HEK293 (cell line): ENCODE data around the gene SLCO1B1.

ENCODE experiments used
- CTCF ChIP-seq: fragments of 450-650 bp; formaldehyde crosslinking; IDR thresholded peaks from 2 replicates; pipeline ENCODE4 v1.5.1; 2016; ENCODE audit warnings: missing biosample characterization, missing genetic modification characterization
- HOXD13 ChIP-seq: sonication (generic); formaldehyde crosslinking; IDR thresholded peaks from 2 replicates; pipeline ENCODE4 v1.8.0; 2022; ENCODE audit warnings: missing genetic modification reagents, borderline replicate concordance
- REST ChIP-seq: fragments of 450-650 bp; formaldehyde crosslinking; IDR thresholded peaks from 2 replicates; pipeline ENCODE4 v1.5.1; 2016; ENCODE audit warnings: missing biosample characterization, missing genetic modification characterization
- TCF7L2 ChIP-seq: IDR thresholded peaks from 2 replicates; pipeline ENCODE4 v1.6.1; 2011; ENCODE audit warnings: low read depth, mild to moderate bottlenecking, inconsistent platforms, low read length, moderate library complexity, borderline replicate concordance
- ZFP69B ChIP-seq: fragments of 450-650 bp; formaldehyde crosslinking; IDR thresholded peaks from 2 replicates; pipeline ENCODE4 v1.5.1; 2016; ENCODE audit warnings: missing biosample characterization, missing genetic modification characterization
- ZNF133 ChIP-seq: fragments of 450-650 bp; formaldehyde crosslinking; IDR thresholded peaks from 2 replicates; pipeline ENCODE4 v1.5.1; 2016; ENCODE audit warnings: missing biosample characterization, missing genetic modification characterization
- ZNF175 ChIP-seq: fragments of 450-650 bp; formaldehyde crosslinking; IDR thresholded peaks from 2 replicates; pipeline ENCODE4 v1.5.1; 2016; ENCODE audit warnings: missing biosample characterization, missing genetic modification characterization
- ZNF274 ChIP-seq, 2 experiments: fragments of 200-500 bp in 1 of 2; fragments of 450-650 bp in 1 of 2; sonication (Bioruptor generic) in 1 of 2; formaldehyde crosslinking in 1 of 2; IDR thresholded peaks; 2 replicates each; pipeline versions ENCODE4 v1.5.1 to v1.6.1; 2014 to 2016; ENCODE audit warnings: borderline replicate concordance in 1 of 2, inconsistent platforms in 1 of 2, low read length in 1 of 2, missing biosample characterization in 1 of 2, missing genetic modification characterization in 1 of 2
- ZNF280D ChIP-seq: fragments of 450-650 bp; formaldehyde crosslinking; IDR thresholded peaks from 2 replicates; pipeline ENCODE4 v1.5.1; 2016; ENCODE audit warnings: missing biosample characterization, missing genetic modification characterization
- ZNF311 ChIP-seq: fragments of 450-650 bp; formaldehyde crosslinking; IDR thresholded peaks from 2 replicates; pipeline ENCODE4 v1.5.1; 2017; ENCODE audit warnings: missing biosample characterization, missing genetic modification characterization, borderline replicate concordance
- ZNF37A ChIP-seq: fragments of 450-650 bp; IDR thresholded peaks from 2 replicates; pipeline ENCODE4 v1.5.1; 2018; ENCODE audit warnings: missing biosample characterization, missing genetic modification characterization
- ZNF391 ChIP-seq: fragments of 450-650 bp; formaldehyde crosslinking; IDR thresholded peaks from 2 replicates; pipeline ENCODE4 v1.5.1; 2016; ENCODE audit warnings: low read depth, missing biosample characterization, missing genetic modification characterization, borderline replicate concordance
- ZNF623 ChIP-seq: fragments of 450-650 bp; formaldehyde crosslinking; IDR thresholded peaks from 2 replicates; pipeline ENCODE4 v1.5.1; 2016; ENCODE audit warnings: missing biosample characterization, missing genetic modification characterization
- TF ChIP-seq, protein P1 (sequence below): fragments of 450-650 bp; formaldehyde crosslinking; conservative IDR thresholded peaks from 2 replicates; pipeline ENCODE4 v1.5.1; 2016; ENCODE audit warnings: low read depth, missing biosample characterization, missing genetic modification characterization

DNA sequence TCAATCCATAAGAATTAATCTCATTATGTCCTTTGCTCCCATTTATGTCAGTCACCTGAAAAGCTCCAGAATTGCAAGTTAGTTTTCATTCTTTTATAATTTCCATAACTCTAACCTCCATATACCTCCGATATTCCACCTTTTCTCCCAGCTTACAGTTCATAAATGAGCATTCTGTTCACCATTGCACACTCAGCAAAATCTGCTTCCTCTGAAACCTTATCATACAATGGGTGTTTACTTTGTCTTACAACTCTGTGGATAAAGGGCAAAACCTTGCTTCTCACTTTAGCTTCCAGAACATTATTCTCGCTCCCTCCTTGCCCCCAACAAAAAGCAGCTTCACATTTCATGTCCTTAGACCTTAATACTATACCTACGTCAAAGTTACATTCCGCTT, 19.3 kb upstream of the SLCO1B1 start:
- TF ChIP-seq TCF7L2 (no peak), ZNF37A (tag by site-specific recombination) (no peak), ZFP69B (no peak), HOXD13 (CRISPR knock-in tag) (no peak), ZNF274 (IDR thresholded peaks at IDR 0.05; ENCODE audit: low read length) (no peak), ZNF274 (tag by site-specific recombination; IDR thresholded peaks at IDR 0.05; ENCODE audit: borderline replicate concordance) (no peak), ZNF391 (tag by site-specific recombination) (no peak), CTCF (tag by site-specific recombination) (no peak), ZNF311 (tag by site-specific recombination) (no peak), ZNF133 (tag by site-specific recombination) (no peak), ZNF280D (no peak), REST (tag by site-specific recombination) (no peak), ZNF175 (no peak), ZNF623 (no peak)
- TF ChIP-seq, protein P1, sequence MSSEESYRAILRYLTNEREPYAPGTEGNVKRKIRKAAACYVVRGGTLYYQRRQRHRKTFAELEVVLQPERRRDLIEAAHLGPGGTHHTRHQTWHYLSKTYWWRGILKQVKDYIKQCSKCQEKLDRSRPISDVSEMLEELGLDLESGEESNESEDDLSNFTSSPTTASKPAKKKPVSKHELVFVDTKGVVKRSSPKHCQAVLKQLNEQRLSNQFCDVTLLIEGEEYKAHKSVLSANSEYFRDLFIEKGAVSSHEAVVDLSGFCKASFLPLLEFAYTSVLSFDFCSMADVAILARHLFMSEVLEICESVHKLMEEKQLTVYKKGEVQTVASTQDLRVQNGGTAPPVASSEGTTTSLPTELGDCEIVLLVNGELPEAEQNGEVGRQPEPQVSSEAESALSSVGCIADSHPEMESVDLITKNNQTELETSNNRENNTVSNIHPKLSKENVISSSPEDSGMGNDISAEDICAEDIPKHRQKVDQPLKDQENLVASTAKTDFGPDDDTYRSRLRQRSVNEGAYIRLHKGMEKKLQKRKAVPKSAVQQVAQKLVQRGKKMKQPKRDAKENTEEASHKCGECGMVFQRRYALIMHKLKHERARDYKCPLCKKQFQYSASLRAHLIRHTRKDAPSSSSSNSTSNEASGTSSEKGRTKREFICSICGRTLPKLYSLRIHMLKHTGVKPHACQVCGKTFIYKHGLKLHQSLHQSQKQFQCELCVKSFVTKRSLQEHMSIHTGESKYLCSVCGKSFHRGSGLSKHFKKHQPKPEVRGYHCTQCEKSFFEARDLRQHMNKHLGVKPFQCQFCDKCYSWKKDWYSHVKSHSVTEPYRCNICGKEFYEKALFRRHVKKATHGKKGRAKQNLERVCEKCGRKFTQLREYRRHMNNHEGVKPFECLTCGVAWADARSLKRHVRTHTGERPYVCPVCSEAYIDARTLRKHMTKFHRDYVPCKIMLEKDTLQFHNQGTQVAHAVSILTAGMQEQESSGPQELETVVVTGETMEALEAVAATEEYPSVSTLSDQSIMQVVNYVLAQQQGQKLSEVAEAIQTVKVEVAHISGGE: no peak
